Stimulated activated memory B cell treated with anti-CD40 and anti-IgM and Interleukin-4, amounts not matched to agents 10 μg/mL and 1 μg/mL and 100 μg/mL, for 72 hours (primary cell): Measurements from ENCODE around the gene PCSK9.
A peak's percentile ranks its signal among the peaks of the same experiment; 100 is the strongest.
"Not testable (repeated sequence)": the region's sequence is repeated elsewhere in the genome, so short reads cannot be mapped to it uniquely, and the experiment has no call there.

ENCODE experiments used
- ATAC-seq: fragments of 150-1000 bp; cut with Tn5 transposase; 2 replicates; pipeline ENCODE4 v1.10.0; 2021
- H3K27ac Mint-ChIP-seq: one replicate; pipeline ENCODE4 v1.8.0; 2022; ENCODE audit warnings: mild to moderate bottlenecking, mixed read lengths
- H3K27me3 Mint-ChIP-seq: one replicate; pipeline ENCODE4 v1.8.0; 2022; ENCODE audit warnings: mixed read lengths
- H3K36me3 Mint-ChIP-seq: one replicate; pipeline ENCODE4 v1.8.0; 2022; ENCODE audit warnings: mixed read lengths
- H3K4me1 Mint-ChIP-seq: one replicate; pipeline ENCODE4 v1.8.0; 2022; ENCODE audit warnings: mixed read lengths
- H3K4me3 Mint-ChIP-seq: one replicate; pipeline ENCODE4 v1.8.0; 2022; ENCODE audit warnings: mild to moderate bottlenecking, moderate library complexity, mixed read lengths
- H3K9me3 Mint-ChIP-seq: one replicate; pipeline ENCODE4 v1.8.0; 2022; ENCODE audit warnings: mixed read lengths

The PCSK9 gene

GRCh38 chr1:55000110-55001085 is 39.0 kb upstream of the PCSK9 start:
- Mint-ChIP-seq H3K4me1 (peaks cover 8% of the 10 kb centered on the region), H3K4me3 (no peak overlapping the region), H3K27ac (no peak overlapping the region), H3K9me3 (no peaks in the 10 kb centered on the region), H3K27me3 (peaks cover 26% of the 10 kb centered on the region), H3K36me3 (no peaks in the 10 kb centered on the region)
- no peak for ATAC-seq

GRCh38 chr1:55001311-55001710 is 38.0 kb upstream of the PCSK9 start:
- Mint-ChIP-seq H3K36me3 (no peaks in the 10 kb centered on the region), H3K27me3 (peaks cover 16% of the 10 kb centered on the region), H3K9me3 (no peaks in the 10 kb centered on the region), H3K27ac (no peak overlapping the region), H3K4me1 (peaks cover 5% of the 10 kb centered on the region), H3K4me3 (no peak overlapping the region)
- ATAC-seq: no peak

DNA sequence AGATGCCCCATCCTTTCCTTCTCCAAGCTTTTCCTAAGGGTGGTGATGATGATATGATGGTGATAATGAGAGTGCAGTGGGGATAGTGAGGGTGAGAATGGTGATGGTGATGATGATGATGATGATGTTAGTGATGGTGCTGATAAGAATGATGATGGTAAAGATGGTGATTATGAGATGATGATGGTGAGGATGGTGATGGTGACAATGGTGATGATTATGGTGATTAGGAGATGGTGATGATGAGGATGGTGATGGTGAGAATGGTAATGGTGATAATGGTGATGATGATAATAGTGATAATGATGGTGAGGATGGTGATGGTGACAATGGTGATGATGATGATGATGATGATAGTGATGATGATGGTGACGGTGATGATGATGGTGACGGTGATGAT is 36.7 kb upstream of the PCSK9 start:
- H3K9me3 Mint-ChIP-seq: no peaks in the 10 kb centered on the region
- no peaks in the 10 kb centered on the region for H3K36me3 Mint-ChIP-seq
- no peak overlapping the region for H3K27ac Mint-ChIP-seq
- no peak for ATAC-seq
- no peak overlapping the region for H3K4me3 Mint-ChIP-seq
- no peaks in the 10 kb centered on the region for H3K4me1 Mint-ChIP-seq
- peaks cover 3% of the 10 kb centered on the region for H3K27me3 Mint-ChIP-seq

DNA sequence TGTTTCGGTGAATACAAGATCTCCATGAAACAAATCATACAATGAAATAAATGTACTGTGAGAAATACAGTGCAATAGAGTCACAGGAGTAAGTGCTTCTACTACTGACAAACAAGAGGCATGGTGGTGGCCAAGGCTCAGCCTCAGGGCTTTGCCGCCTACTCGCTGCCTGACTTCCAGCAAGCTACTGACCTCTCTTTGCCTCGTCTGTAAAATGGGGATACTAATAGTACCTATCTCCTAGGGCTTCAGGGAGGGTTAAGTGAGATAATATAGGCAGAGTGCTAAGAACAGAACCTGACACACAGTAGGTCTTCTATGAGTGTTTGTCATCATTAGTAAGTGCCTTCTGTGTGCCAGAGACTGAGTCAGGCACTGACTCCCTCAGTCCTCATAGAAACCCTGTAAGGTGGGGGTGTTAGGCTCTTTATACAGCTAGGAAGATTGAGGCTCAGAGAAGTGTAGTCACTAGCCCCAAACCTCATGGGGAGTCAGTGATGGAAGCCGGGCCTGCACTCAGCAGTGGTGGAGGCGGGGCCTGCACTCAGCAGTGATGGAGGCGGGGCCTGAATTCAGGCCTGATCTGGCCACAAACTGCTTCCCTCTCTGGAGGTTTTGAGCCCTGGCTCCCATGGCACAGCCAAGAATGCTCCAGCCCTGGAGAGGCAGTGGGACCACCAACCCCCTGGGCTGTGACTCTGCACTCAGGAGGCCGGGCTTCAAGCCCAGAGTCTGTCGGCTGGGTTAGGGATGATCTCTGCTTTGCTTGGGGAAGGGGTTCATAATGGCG is 33.8 kb upstream of the PCSK9 start:
- Mint-ChIP-seq H3K36me3 (no peaks in the 10 kb centered on the region), H3K27ac (no peak overlapping the region), H3K4me1 (no peaks in the 10 kb centered on the region), H3K27me3 (peaks cover 7% of the 10 kb centered on the region), H3K4me3 (no peak overlapping the region), H3K9me3 (peaks cover 3% of the 10 kb centered on the region)
- ATAC-seq: no peak

DNA sequence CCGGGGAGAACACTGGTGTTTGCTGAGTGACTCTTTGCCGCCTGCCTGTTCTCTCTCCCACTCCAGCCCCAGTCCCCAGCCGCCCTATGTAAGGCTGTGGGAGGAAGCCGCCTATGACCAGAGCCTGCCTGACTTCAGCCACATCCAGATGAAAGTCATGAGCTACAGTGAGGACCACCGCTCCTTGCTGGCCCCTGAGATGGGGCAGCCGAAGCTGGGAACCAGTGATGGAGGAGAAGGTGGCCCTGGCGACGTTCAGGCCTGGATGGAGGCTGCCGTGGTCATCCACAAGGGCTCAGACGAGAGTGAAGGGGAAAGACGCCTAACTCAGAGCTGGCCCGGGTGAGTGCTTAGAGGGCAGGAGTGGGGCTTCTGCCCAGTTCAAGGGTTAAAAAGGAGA is 32.4 kb upstream of the PCSK9 start:
- Mint-ChIP-seq H3K9me3 (peaks cover 3% of the 10 kb centered on the region), H3K36me3 (no peaks in the 10 kb centered on the region), H3K27ac (no peak overlapping the region), H3K4me1 (no peaks in the 10 kb centered on the region), H3K4me3 (no peak overlapping the region), H3K27me3 (peaks cover 7% of the 10 kb centered on the region)
- ATAC-seq: no peak

DNA sequence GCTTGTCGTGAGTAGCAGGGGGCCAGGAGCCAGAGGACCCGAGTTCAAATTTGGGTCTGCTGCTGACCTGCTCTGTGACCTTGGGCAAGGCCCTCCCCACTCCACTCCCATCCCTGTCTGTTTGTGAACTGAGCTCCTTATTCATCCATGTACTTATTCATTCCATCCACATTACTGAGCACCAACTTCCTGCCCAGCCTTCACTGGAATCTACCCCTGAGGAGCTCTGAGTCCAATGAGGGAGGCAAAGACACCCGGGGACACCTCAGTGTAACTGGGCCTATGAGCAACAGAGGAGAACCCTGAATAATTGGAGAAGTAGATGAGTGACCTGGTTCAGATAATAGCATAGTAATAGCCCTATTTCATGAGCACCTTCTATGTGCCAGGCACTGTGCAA is 31.7 kb upstream of the PCSK9 start:
- ATAC-seq: no peak
- peaks cover 3% of the 10 kb centered on the region for H3K9me3 Mint-ChIP-seq
- no peaks in the 10 kb centered on the region for H3K4me1 Mint-ChIP-seq
- no peak overlapping the region for H3K27ac Mint-ChIP-seq
- H3K36me3 Mint-ChIP-seq: no peaks in the 10 kb centered on the region
- H3K27me3 Mint-ChIP-seq: peaks cover 7% of the 10 kb centered on the region
- H3K4me3 Mint-ChIP-seq: no peak overlapping the region

DNA sequence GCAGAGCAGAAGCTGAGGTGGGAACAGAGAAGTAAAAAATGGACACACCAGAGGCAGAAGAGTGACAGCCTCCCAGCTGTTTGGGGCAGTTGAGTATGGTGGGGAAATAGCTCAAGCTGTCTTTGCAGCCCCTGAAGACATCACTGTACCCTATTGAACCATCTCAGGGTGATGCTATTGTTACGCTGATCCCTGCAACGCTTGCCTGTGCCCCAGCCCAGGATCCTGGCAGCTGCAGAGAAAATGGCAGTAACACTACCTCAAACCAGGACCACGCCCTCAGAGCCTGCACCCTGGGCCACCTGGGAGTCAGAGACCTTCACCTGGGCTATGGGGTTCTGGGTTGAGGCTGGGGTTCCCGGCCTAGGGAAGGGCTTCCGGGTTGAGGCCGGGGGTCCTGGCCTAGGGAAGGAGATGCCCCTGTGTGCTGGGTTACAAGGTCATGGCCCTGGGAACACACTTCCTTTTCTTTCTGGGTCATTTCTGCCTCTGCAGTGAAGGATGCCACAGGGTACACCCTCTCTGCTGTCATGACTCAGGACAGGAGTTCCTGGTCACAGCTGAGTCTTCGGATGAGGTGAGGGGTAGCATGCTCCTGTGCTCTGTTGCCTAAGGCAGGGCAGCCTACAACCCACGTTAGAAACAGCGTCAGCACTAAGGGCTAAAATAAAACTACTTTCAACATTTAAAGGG is 29.0 kb upstream of the PCSK9 start:
- ATAC-seq: no peak
- Mint-ChIP-seq H3K27me3 (peaks cover 28% of the 10 kb centered on the region), H3K36me3 (no peaks in the 10 kb centered on the region), H3K27ac (no peak overlapping the region), H3K4me1 (no peaks in the 10 kb centered on the region), H3K4me3 (no peak overlapping the region), H3K9me3 (peaks cover 3% of the 10 kb centered on the region)

- Mint-ChIP-seq H3K9me3 (peaks cover 3% of the 10 kb centered on the region), H3K27ac (no peak overlapping the region), H3K27me3 (peaks cover 33% of the 10 kb centered on the region), H3K4me1 (no peaks in the 10 kb centered on the region), H3K4me3 (no peak overlapping the region), H3K36me3 (no peaks in the 10 kb centered on the region)
- no peak for ATAC-seq
These were observed 28.5 kb upstream of the PCSK9 start for GRCh38 chr1:55010887-55011217.

DNA sequence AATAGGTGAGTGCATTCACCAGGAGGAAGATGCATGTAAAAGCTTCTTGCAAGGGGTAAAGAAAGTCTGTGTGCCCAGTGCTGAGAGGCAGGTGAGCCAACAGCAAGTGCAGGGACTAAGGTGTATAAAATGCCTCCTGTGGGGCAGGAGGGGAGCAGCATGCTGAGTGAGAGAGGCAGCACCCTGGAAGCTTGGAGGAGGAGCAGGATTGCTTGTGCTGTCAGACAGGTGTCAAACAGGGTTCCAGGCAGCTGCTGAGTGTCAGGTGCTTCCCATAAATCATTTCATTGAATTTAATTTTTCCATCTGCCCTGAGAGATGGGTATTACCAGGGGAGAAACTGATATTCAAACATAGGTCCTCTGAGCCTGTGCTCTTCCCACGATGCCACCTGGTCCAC is 26.7 kb upstream of the PCSK9 start:
- no peak overlapping the region for H3K4me3 Mint-ChIP-seq
- no peaks in the 10 kb centered on the region for H3K4me1 Mint-ChIP-seq
- H3K27me3 Mint-ChIP-seq: peaks cover 37% of the 10 kb centered on the region
- no peak overlapping the region for H3K27ac Mint-ChIP-seq
- no peak for ATAC-seq
- H3K9me3 Mint-ChIP-seq: peaks cover 3% of the 10 kb centered on the region
- H3K36me3 Mint-ChIP-seq: no peaks in the 10 kb centered on the region

- H3K4me1 Mint-ChIP-seq: no peaks in the 10 kb centered on the region
- no peaks in the 10 kb centered on the region for H3K9me3 Mint-ChIP-seq
- H3K4me3 Mint-ChIP-seq: no peak overlapping the region
- ATAC-seq: peak; percentile 3
- peaks cover 42% of the 10 kb centered on the region for H3K27me3 Mint-ChIP-seq
- H3K27ac Mint-ChIP-seq: no peak overlapping the region
- no peaks in the 10 kb centered on the region for H3K36me3 Mint-ChIP-seq
These were observed 24.2 kb upstream of the PCSK9 start for GRCh38 chr1:55015123-55015522.

GRCh38 chr1:55015731-55016620 is 23.4 kb upstream of the PCSK9 start:
- Mint-ChIP-seq H3K4me1 (no peaks in the 10 kb centered on the region), H3K27ac (no peak overlapping the region), H3K36me3 (no peaks in the 10 kb centered on the region), H3K4me3 (no peak overlapping the region), H3K9me3 (no peaks in the 10 kb centered on the region), H3K27me3 (peaks cover 50% of the 10 kb centered on the region)
- ATAC-seq: no peak

- Mint-ChIP-seq H3K27me3 (peaks cover 73% of the 10 kb centered on the region), H3K27ac (no peak overlapping the region), H3K9me3 (no peaks in the 10 kb centered on the region), H3K36me3 (no peaks in the 10 kb centered on the region), H3K4me3 (no peak overlapping the region), H3K4me1 (no peaks in the 10 kb centered on the region)
- ATAC-seq: no peak
These were observed 21.0 kb upstream of the PCSK9 start for GRCh38 chr1:55018395-55018794.

- Mint-ChIP-seq H3K4me3 (no peak overlapping the region), H3K4me1 (peaks cover 6% of the 10 kb centered on the region), H3K27me3 (peaks cover 60% of the 10 kb centered on the region), H3K36me3 (no peaks in the 10 kb centered on the region), H3K27ac (no peak overlapping the region), H3K9me3 (no peaks in the 10 kb centered on the region)
- ATAC-seq: peak; percentile 83
These were observed 17.3 kb upstream of the PCSK9 start for GRCh38 chr1:55021942-55022546.

- not testable (repeated sequence) for H3K36me3 Mint-ChIP-seq, H3K27ac Mint-ChIP-seq, H3K4me1 Mint-ChIP-seq, ATAC-seq, H3K9me3 Mint-ChIP-seq, H3K4me3 Mint-ChIP-seq
- peaks cover 52% of the 10 kb centered on the region for H3K27me3 Mint-ChIP-seq
These were observed 15.2 kb upstream of the PCSK9 start for GRCh38 chr1:55024163-55024562.
